ENCODE results near the gene WNT3A.

The WNT3A gene

GRCh38 chr1:228089519-228090380 is 83.0 kb downstream of the WNT3A start:
- H3K4me3 ChIP-seq (ENCODE audit: low read length) = no peak overlapping the region
- no peak for TF ChIP-seq ZNF274 (IDR thresholded peaks at IDR 0.05; ENCODE audit: low read depth, low read length)

GRCh38 chr1:228090613-228091081 is 83.8 kb downstream of the WNT3A start:
- no peak overlapping the region for H3K4me3 ChIP-seq (ENCODE audit: low read length)
- TF ChIP-seq ZNF274 (IDR thresholded peaks at IDR 0.05; ENCODE audit: low read depth, low read length) = no peak

GRCh38 chr1:228091084-228091483 is 84.3 kb downstream of the WNT3A start:
- no peak overlapping the region for H3K4me3 ChIP-seq (ENCODE audit: low read length)
- no peak for TF ChIP-seq ZNF274 (IDR thresholded peaks at IDR 0.05; ENCODE audit: low read depth, low read length)

- no peak for TF ChIP-seq ZNF274 (IDR thresholded peaks at IDR 0.05; ENCODE audit: low read depth, low read length)
- H3K4me3 ChIP-seq (ENCODE audit: low read length) = no peak overlapping the region
Observed at GRCh38 chr1:228092342-228093049, 85.7 kb downstream of the WNT3A start.

GRCh38 chr1:228093050-228093906 is 86.5 kb downstream of the WNT3A start:
- H3K4me3 ChIP-seq (ENCODE audit: low read length) = no peak overlapping the region

GRCh38 chr1:228094432-228095016 is 87.7 kb downstream of the WNT3A start:
- no peak for TF ChIP-seq ZNF274 (IDR thresholded peaks at IDR 0.05; ENCODE audit: low read depth, low read length)
- H3K4me3 ChIP-seq (ENCODE audit: low read length) = no peak overlapping the region

More at GRCh38 chr1:228093050-228093906, 86.5 kb downstream of the WNT3A start:
- TF ChIP-seq ZNF274 (IDR thresholded peaks at IDR 0.05; ENCODE audit: low read depth, low read length) = no peak

GRCh38 chr1:228095161-228095560 is 88.4 kb downstream of the WNT3A start:
- no peak overlapping the region for H3K4me3 ChIP-seq (ENCODE audit: low read length)
- TF ChIP-seq ZNF274 (IDR thresholded peaks at IDR 0.05; ENCODE audit: low read depth, low read length) = no peak

GRCh38 chr1:228095938-228096337 is 89.1 kb downstream of the WNT3A start:
- TF ChIP-seq ZNF274 (IDR thresholded peaks at IDR 0.05; ENCODE audit: low read depth, low read length) = no peak

GRCh38 chr1:228096416-228097332 is 89.9 kb downstream of the WNT3A start:
- TF ChIP-seq ZNF274 (IDR thresholded peaks at IDR 0.05; ENCODE audit: low read depth, low read length) = no peak
- H3K4me3 ChIP-seq (ENCODE audit: low read length) = no peak overlapping the region

More at GRCh38 chr1:228095938-228096337, 89.1 kb downstream of the WNT3A start:
- no peak overlapping the region for H3K4me3 ChIP-seq (ENCODE audit: low read length)

GRCh38 chr1:228097333-228098081 is 90.7 kb downstream of the WNT3A start:
- H3K4me3 ChIP-seq (ENCODE audit: low read length) = no peak overlapping the region
- TF ChIP-seq ZNF274 (IDR thresholded peaks at IDR 0.05; ENCODE audit: low read depth, low read length) = no peak

- no peak overlapping the region for H3K4me3 ChIP-seq (ENCODE audit: low read length)
- no peak for TF ChIP-seq ZNF274 (IDR thresholded peaks at IDR 0.05; ENCODE audit: low read depth, low read length)
Observed at GRCh38 chr1:228098323-228098931, 91.6 kb downstream of the WNT3A start.

GRCh38 chr1:228099331-228099732 is 92.5 kb downstream of the WNT3A start:
- H3K4me3 ChIP-seq (ENCODE audit: low read length) = no peak overlapping the region
- TF ChIP-seq ZNF274 (IDR thresholded peaks at IDR 0.05; ENCODE audit: low read depth, low read length) = no peak
